Measurements from ENCODE around the gene RHBDF1.

DNA sequence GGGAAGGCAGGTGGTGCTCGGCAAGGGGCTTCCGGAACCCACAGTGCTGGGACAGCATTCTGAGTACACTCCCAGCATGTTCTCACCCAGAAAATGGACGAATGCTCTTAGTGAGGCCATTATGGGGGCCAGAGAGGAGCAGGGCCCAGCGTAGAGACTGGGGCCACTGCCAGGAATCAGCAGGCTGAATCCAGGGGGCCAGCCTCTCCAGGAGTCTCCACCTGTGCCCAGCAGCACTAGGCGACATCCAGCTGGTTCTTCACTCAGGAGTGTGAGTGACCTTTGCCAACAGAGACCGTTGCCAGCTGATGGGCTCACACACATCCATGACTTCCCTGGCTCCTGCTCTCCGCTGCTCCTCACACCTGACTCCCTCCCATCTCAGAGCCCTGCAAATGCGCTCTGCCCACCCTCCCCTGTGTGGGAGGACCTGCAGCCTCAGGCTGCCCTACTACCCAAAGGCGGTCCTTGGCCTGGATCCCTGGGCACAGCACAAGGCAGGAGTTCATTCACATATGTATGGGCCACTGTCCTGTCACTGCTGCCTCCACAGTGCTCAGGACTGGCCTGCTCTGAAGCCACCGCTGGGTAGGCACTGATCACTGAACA lies 5.1 kb downstream of the RHBDF1 start:
- TF ChIP-seq, protein P1, sequence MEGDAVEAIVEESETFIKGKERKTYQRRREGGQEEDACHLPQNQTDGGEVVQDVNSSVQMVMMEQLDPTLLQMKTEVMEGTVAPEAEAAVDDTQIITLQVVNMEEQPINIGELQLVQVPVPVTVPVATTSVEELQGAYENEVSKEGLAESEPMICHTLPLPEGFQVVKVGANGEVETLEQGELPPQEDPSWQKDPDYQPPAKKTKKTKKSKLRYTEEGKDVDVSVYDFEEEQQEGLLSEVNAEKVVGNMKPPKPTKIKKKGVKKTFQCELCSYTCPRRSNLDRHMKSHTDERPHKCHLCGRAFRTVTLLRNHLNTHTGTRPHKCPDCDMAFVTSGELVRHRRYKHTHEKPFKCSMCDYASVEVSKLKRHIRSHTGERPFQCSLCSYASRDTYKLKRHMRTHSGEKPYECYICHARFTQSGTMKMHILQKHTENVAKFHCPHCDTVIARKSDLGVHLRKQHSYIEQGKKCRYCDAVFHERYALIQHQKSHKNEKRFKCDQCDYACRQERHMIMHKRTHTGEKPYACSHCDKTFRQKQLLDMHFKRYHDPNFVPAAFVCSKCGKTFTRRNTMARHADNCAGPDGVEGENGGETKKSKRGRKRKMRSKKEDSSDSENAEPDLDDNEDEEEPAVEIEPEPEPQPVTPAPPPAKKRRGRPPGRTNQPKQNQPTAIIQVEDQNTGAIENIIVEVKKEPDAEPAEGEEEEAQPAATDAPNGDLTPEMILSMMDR (conservative IDR thresholded peaks at IDR 0.05; ENCODE audit: low read depth, low read length), result no peak
- no peak for TF ChIP-seq EZH2 (IDR thresholded peaks at IDR 0.05; ENCODE audit: borderline replicate concordance, low read depth, low read length, poor library complexity, severe bottlenecking)
